DMS153 treated with DMSO at 0.1 percent for 48 hours (cell line): ENCODE measurements around the gene ARHGEF28.
A peak's percentile ranks its signal among the peaks of the same experiment; 100 is the strongest.

Experiments
- DNase-seq: peaks from one replicate; lab custom pipeline; 2025; ENCODE audit not compliant: unreplicated experiment; lab: John Stamatoyannopoulos, UW

The ARHGEF28 gene

DNA sequence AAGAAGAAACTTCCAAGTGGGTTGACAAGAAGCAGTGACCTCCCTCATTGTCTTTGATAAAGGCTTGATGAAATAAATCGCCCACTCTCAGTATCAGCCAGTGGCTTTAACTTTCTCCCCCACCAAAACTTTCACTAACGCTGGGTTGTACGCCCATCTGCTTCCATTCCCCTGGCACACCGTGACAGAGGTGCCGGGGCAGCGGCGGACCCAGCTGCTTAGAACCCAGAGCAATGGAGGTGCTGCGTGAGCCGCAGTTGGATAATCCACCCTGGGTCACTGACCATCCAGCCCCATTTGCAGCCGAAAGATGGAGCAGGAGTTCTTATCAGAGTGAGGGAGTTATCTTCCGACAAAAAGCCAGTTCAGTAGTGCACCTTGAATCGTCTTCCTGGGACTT, 270.7 kb downstream of the ARHGEF28 start:
- no peak for DNase-seq

- no peak for DNase-seq
Measured at GRCh38 chr5:73897893-73898292, 271.9 kb downstream of the ARHGEF28 start.

DNA sequence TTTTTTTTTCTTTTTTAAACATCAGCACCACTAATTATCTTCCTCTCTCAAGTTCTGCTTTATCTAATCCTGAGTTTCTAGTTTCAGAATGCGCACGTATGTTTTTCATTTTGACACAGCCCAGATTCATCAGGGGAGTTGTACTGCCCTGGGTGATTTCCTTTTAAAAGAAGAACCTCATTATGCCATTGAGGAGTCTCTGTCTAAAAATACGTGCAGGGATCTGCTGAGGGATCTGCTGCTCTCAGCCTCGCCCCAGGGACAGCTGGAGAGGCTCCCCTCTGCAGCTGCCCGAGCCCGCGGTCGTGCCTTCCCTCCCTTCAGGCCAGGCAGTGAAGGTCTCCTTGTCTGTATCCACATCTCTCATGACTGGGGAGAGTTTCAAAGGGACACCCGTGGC, 273.1 kb downstream of the ARHGEF28 start:
- DNase-seq = no peak

GRCh38 chr5:73899916-73900315, 273.9 kb downstream of the ARHGEF28 start:
- DNase-seq = no peak

DNA sequence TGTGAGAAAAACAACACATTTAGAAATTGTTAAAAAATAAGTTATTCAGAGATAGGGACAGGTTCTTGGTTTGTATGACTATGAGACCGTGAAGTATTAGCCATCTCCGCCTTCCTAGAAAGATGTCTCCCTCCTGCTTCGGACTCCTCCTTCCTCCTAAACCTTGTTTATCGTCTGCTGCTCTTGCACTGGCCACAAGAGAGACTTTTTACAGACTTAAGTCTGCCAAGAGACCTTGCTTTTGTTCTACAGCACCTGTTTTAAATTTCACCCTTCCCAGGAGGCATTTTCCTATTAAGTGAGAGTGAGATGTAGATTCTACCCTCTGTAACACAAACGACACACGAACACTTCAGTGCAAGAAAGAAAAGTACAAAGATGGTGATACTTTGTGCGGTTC, 274.6 kb downstream of the ARHGEF28 start:
- DNase-seq = no peak

DNA sequence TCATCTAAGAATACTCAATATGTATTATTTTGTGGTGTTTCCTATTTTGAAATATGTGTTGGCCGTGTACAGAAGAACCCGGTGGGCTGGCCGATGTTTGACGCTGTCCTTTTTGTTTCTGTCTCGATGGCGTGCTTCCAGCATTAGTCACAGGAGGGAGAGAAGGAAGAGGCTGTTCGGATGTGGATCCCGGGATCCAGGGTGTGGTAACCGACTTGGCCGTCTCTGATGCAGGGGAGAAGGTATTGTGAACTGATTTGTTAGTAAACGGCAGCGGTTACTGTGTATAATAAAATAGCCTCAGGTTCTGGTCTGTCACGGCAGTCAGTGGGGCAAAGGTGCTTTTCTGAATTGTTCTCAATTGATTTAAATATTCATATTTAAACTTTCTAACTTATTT, 275.0 kb downstream of the ARHGEF28 start:
- no peak for DNase-seq

GRCh38 chr5:73901455-73901854, 275.5 kb downstream of the ARHGEF28 start:
- DNase-seq = no peak

- peak; percentile 15 for DNase-seq
Measured at GRCh38 chr5:73902327-73903051, 276.5 kb downstream of the ARHGEF28 start.

DNA sequence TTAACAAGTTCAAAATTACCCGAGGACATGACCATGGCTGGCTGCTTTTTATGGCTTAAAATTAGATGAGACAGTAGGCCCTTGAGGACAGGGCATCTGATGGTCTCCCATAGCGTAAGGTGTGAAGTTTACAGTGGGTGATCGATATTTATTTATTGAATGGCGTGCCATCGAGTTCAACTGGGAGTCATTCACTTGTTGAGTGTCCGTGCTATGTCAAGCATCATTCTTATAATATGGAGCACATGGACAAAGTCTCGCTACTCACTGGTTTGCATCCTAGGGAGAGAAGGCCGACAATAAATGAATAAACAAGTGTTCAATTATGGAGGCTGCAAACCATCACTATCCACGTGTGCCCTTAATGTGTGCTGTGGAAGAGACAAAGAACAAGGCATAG, 277.2 kb downstream of the ARHGEF28 start:
- no peak for DNase-seq

- DNase-seq = no peak
Measured at GRCh38 chr5:73906277-73906676, 280.3 kb downstream of the ARHGEF28 start.

DNA sequence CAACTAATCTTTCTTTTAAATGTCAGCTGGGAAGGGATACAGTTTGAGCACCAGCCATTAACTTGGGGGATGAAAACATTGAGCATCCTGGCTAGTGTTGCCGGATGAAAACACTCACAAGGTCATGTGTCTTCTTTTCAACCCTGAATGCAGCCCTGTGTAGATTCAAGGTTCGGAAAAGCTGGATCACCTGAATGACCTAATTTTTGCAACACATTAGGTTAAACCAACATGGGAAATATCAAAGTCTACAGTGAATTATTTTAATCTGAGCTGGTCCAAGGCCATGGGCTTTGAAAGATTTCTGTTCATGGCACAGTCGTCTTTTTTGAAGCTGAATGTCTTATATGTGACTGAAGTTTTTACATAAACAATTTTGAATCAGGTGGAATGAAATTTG, 281.2 kb downstream of the ARHGEF28 start:
- no peak for DNase-seq

DNA sequence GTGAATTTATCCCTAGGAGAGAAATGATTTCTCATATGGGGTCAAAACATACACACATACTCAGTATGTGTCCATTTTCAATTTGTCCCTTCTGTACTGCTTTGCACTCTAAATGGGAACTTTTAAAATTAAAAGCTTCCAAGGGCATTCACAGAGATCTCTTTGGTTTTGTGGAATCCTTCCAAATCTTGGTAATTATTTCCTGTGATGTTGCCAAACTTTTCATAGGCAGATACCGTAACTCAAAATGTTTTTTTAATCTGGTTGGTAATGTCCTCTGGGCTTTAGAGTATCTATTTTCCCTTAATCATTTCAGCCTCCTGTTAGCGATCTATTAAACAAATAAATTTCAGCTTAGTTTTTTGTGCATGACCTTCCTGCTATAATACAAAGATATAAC, 282.4 kb downstream of the ARHGEF28 start:
- no peak for DNase-seq

- no peak for DNase-seq
Measured at GRCh38 chr5:73908846-73909245, 282.9 kb downstream of the ARHGEF28 start.

- no peak for DNase-seq
Measured at GRCh38 chr5:73909474-73909873, 283.5 kb downstream of the ARHGEF28 start.

GRCh38 chr5:73911761-73912393, 285.9 kb downstream of the ARHGEF28 start:
- no peak for DNase-seq

GRCh38 chr5:73912821-73913271, 286.9 kb downstream of the ARHGEF28 start:
- no peak for DNase-seq

DNA sequence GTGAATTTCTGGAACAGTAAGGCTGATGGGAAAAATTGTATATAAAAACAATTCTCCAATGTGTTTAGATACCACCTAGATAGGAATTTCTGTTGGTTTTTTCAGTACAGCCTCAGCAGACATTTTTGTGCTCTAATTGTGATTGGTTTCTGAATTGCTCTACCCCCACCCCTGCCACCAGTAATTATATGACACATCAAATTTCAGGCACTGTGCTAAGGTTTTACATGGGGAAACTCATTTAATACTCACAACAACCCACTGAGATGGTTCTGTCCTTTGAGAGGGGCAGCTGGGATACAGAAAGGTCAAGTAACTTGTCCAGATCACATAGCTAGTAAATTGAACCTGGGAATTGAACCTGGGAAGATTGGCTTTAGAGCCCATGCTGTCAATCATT, 288.0 kb downstream of the ARHGEF28 start:
- DNase-seq = no peak

GRCh38 chr5:73915345-73915744, 289.3 kb downstream of the ARHGEF28 start:
- DNase-seq = no peak

- no peak for DNase-seq
Measured at GRCh38 chr5:73917433-73917832, 291.4 kb downstream of the ARHGEF28 start.

DNA sequence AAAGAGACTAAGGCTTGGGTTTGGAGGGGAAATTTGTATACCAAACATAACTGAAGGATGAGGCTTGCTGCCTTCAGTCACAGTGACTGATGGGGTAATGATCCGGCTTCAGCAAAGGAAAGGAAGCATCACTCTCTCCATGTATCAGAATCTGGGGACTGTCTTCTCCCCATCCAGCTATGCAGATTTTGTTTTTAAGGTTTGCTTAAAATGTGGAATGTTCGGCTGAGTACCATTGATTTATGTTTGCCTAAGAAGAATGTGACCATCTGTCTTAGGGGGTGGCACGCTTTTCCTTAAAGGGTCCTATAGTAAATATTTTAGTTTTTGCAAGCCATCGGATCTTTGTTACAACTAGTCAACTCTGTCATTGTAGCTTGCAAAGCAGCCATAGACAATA, 291.9 kb downstream of the ARHGEF28 start:
- no peak for DNase-seq

- no peak for DNase-seq
Measured at GRCh38 chr5:73918791-73919221, 292.8 kb downstream of the ARHGEF28 start.

DNA sequence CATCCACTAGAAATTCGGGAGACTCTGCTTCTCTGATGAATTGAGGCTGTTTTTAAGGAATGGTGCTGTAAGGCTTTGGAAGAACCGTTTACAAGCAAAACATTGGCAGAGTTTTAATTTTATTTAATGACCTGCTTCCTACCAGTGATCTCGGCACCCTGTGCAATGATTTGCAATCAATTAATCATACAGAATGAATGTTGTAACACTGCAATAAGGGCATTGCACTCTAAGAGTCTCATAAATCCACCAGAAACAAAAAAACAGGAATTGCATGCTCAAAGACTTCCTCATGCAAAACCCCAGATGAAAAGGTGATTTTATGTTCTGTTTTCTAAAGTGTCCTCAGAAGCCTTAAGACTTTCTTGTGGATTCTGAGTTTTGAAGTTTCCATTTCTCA, 295.7 kb downstream of the ARHGEF28 start:
- DNase-seq = no peak

- no peak for DNase-seq
Measured at GRCh38 chr5:73922224-73922623, 296.2 kb downstream of the ARHGEF28 start.
